ENCODE results near the gene CCDC33. TPM values are rescaled to one million over a fixed set of nuclear protein-coding genes. Genes with fewer than 3 reads are reported as not detected.

The CCDC33 gene
- total and polyA plus RNA-seq, 2 experiments from 2014 or later, result 0.63 to 0.86 TPM

DNA sequence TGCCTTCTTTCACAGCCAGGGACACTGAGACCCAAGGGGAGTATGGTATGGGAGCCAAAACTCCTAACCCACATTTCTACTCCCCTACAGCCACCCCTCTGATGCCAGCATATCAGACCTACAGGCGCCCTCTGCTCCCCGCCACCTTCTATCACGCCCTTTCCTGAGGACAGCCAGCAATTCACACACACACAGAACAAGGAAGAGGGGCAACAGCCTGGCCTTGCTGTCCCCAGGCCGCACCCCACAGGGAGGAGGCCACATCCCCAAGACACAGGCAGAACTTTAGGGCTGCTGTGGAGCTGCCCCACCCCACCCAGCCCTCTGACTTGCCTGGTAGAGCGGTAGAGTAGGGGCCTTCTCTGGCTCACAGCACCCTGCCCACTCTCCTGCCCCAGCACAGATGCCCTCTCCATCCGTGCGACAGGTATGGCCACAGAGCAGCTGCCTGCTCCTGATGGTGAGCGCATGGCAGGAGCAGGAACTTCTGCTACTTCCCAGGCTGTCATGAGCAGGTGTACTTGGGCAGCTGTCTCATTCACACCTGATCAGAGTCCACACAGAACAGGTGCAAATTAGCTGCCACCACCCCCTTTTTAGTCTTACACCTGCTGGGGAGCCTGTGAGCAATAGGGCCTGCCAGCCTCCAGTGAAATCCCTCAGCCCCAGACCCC, 33.4 kb downstream of the CCDC33 start:
- Histone ChIP-seq H3K9me2 (replicated peaks; ENCODE audit: insufficient read depth) (no peaks in the 10 kb centered on the region), H3K9me3 (ENCODE audit: low read depth) (no peaks in the 10 kb centered on the region), H3K4me2 (no peak overlapping the region), H3K27me3 (peaks cover 13% of the 10 kb centered on the region), H3K27ac (no peak overlapping the region), H2AFZ (no peak overlapping the region), H3K36me3 (replicated peaks; ENCODE audit: insufficient read depth, low read depth) (no peaks in the 10 kb centered on the region), H4K20me1 (ENCODE audit: insufficient read depth, poor library complexity, severe bottlenecking) (no peaks in the 10 kb centered on the region), H3K4me1 (ENCODE audit: insufficient read depth) (no peaks in the 10 kb centered on the region), H3K4me3 (no peak overlapping the region), H3K79me2 (no peaks in the 10 kb centered on the region)
- WGBS (ENCODE audit: low lambda C conversion rate, missing lambda C conversion rate), result 87% methylated on average over 8 of the region's 8 CpGs
- DNase-seq (ENCODE audit: low spot score), result no peak
- TF ChIP-seq, protein P1, sequence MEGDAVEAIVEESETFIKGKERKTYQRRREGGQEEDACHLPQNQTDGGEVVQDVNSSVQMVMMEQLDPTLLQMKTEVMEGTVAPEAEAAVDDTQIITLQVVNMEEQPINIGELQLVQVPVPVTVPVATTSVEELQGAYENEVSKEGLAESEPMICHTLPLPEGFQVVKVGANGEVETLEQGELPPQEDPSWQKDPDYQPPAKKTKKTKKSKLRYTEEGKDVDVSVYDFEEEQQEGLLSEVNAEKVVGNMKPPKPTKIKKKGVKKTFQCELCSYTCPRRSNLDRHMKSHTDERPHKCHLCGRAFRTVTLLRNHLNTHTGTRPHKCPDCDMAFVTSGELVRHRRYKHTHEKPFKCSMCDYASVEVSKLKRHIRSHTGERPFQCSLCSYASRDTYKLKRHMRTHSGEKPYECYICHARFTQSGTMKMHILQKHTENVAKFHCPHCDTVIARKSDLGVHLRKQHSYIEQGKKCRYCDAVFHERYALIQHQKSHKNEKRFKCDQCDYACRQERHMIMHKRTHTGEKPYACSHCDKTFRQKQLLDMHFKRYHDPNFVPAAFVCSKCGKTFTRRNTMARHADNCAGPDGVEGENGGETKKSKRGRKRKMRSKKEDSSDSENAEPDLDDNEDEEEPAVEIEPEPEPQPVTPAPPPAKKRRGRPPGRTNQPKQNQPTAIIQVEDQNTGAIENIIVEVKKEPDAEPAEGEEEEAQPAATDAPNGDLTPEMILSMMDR (IDR thresholded peaks at IDR 0.05; ENCODE audit: poor library complexity), result no peak
- TF ChIP-seq EZH2 (IDR thresholded peaks at IDR 0.05; ENCODE audit: borderline replicate concordance) (no peak), EZH2phosphoT487 (IDR thresholded peaks at IDR 0.05; ENCODE audit: low read depth, severe bottlenecking, unreplicated experiment) (no peak)

DNA sequence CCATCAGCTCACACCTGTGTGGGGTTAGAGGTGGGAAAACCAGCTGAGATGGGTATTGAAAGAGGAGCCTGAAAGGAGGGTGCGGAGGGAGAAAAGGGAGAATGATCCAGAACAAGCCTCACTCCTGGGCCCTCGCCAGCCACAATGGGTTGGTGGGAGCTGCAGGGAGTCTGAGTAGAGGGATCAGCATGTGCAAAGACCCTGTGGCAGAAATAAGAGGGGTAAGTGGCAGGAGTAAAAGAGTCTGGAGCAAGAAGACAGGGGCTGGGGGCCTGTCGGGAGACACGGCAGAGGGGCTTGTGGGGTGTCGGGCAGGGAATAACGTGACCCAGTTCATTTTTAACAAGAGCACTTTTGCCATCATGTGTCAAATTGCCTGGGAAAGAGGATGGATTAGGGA, 34.0 kb downstream of the CCDC33 start:
- Histone ChIP-seq H3K27me3 (peaks cover 9% of the 10 kb centered on the region), H3K9me2 (replicated peaks; ENCODE audit: insufficient read depth) (no peaks in the 10 kb centered on the region), H3K4me2 (no peak overlapping the region), H3K4me3 (no peak overlapping the region), H3K27ac (no peak overlapping the region), H4K20me1 (ENCODE audit: insufficient read depth, poor library complexity, severe bottlenecking) (no peaks in the 10 kb centered on the region), H3K36me3 (replicated peaks; ENCODE audit: insufficient read depth, low read depth) (no peaks in the 10 kb centered on the region), H3K79me2 (no peaks in the 10 kb centered on the region), H3K9me3 (ENCODE audit: low read depth) (no peaks in the 10 kb centered on the region), H2AFZ (no peak overlapping the region), H3K4me1 (ENCODE audit: insufficient read depth) (no peaks in the 10 kb centered on the region)
- 85% methylated on average over 6 of the region's 6 CpGs for WGBS (ENCODE audit: low lambda C conversion rate, missing lambda C conversion rate)
- no peak for DNase-seq (ENCODE audit: low spot score)
- TF ChIP-seq, protein P1 (IDR thresholded peaks at IDR 0.05; ENCODE audit: poor library complexity), result no peak
- TF ChIP-seq EZH2phosphoT487 (IDR thresholded peaks at IDR 0.05; ENCODE audit: low read depth, severe bottlenecking, unreplicated experiment) (no peak), EZH2 (IDR thresholded peaks at IDR 0.05; ENCODE audit: borderline replicate concordance) (no peak)

DNA sequence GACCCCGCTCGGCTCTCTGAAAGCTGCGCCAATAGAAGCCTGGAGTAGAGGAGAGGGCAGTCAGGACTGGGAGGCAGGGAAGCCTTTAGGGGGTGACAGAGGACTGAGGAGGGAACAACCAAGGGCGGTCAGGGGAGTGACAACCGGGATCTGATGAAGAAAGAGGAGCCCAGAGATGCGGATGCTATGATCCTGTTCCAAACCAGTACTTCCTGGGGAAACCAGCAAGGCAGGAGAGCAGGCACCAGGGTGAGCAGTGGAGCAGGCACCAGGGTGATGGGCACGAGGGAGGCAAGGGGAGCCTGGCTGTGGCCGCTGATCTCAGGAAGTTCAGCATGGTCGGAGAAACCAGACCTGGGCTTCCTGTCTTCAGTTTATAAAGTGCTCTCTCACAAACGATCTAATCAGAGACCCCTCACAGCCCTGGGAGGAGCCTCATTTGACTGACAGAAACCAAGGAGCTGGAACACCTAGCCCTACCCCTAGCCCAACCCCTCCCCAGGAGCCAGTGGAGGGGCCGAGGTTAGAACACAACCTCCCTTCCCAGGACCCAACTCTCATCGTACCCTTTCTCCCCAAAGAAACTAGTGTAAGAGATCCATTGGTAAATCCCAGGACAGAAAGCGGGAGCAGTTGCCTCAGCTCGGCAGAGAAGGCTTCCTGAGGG, 34.9 kb downstream of the CCDC33 start:
- TF ChIP-seq, protein P1 (IDR thresholded peaks at IDR 0.05; ENCODE audit: poor library complexity), result no peak
- TF ChIP-seq EZH2 (IDR thresholded peaks at IDR 0.05; ENCODE audit: borderline replicate concordance) (no peak), EZH2phosphoT487 (IDR thresholded peaks at IDR 0.05; ENCODE audit: low read depth, severe bottlenecking, unreplicated experiment) (no peak)
- Histone ChIP-seq H4K20me1 (ENCODE audit: insufficient read depth, poor library complexity, severe bottlenecking) (no peaks in the 10 kb centered on the region), H3K4me2 (no peak overlapping the region), H2AFZ (no peak overlapping the region), H3K27ac (no peak overlapping the region), H3K9me2 (replicated peaks; ENCODE audit: insufficient read depth) (no peaks in the 10 kb centered on the region), H3K4me1 (ENCODE audit: insufficient read depth) (no peaks in the 10 kb centered on the region), H3K36me3 (replicated peaks; ENCODE audit: insufficient read depth, low read depth) (no peaks in the 10 kb centered on the region), H3K79me2 (no peaks in the 10 kb centered on the region), H3K27me3 (peaks cover 9% of the 10 kb centered on the region), H3K4me3 (no peak overlapping the region), H3K9me3 (ENCODE audit: low read depth) (no peaks in the 10 kb centered on the region)
- WGBS (ENCODE audit: low lambda C conversion rate, missing lambda C conversion rate), result 55% methylated on average over 14 of the region's 14 CpGs
- DNase-seq (ENCODE audit: low spot score), result no peak
